Measurements from ENCODE around the gene OPN1MW3.
"Not testable (repeated sequence)": the region's sequence is repeated elsewhere in the genome, so short reads cannot be mapped to it uniquely, and the experiment has no call there.

Gene OPN1MW3

GRCh38 chrX:154298312-154298711, 40.9 kb downstream of the OPN1MW3 start:
- no peak for DNase-seq

GRCh38 chrX:154300816-154301215, 43.4 kb downstream of the OPN1MW3 start:
- DNase-seq: no peak

- not testable (repeated sequence) for DNase-seq
Measured at GRCh38 chrX:154302998-154303397, 45.6 kb downstream of the OPN1MW3 start.

DNA sequence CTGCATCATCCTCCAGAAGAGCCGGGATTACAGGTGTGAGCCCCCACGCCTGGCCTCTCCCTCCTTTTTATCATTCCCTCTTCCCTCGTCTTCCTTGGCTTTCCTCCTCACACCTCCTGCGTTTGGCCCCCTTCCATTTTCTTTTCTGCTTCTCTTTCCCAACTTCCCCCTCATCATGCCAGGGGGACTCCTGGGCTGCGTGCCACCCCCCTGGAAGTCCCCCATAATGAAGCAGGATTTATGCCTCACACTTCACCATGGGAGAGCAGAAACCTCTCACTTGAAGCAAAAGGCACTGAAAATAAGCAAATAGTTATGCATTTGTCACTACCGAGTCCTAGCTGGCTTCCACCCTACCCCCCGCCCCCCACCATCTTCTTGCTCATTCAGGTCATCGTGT, 46.1 kb downstream of the OPN1MW3 start:
- DNase-seq: no peak

DNA sequence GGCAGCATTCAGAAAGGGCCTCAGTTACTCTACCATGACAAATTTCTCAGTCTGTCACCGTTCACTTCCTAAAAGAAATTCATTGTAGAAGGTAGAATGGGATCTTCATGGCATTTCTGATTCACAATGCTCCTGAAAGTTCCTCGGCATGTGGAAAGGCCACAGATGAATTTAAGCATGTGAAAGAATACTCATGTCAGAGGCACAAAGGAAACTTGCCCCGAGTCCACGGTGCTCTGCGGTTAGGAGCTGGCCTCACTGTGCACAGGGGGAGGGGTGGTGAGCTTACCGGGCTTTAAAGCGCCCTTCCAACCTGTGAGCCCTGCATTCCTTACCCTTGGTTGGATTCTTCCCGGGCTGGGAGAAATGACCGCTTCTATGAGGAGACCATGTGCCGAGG, 47.5 kb downstream of the OPN1MW3 start:
- no peak for DNase-seq

- DNase-seq: no peak
Measured at GRCh38 chrX:154305541-154306205, 48.3 kb downstream of the OPN1MW3 start.

DNA sequence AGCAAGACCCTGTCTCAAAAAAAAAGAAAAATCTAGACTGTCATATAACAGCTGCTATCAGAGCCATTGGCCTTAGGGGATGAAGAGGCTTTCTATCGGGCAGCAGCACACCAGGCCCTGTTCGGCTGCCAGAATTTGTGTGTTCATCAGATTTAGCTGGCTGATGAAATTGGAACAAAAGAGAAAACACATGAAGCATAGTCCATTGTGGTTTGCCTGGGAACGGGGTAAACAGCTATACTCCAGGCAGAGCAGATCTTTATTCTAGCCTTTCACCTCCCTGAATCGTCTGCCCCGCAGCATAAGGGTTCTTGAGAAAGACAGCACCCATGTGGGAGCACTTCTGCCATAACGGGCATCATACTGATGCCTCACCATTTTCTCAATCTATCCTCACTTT, 49.8 kb downstream of the OPN1MW3 start:
- DNase-seq: no peak

DNA sequence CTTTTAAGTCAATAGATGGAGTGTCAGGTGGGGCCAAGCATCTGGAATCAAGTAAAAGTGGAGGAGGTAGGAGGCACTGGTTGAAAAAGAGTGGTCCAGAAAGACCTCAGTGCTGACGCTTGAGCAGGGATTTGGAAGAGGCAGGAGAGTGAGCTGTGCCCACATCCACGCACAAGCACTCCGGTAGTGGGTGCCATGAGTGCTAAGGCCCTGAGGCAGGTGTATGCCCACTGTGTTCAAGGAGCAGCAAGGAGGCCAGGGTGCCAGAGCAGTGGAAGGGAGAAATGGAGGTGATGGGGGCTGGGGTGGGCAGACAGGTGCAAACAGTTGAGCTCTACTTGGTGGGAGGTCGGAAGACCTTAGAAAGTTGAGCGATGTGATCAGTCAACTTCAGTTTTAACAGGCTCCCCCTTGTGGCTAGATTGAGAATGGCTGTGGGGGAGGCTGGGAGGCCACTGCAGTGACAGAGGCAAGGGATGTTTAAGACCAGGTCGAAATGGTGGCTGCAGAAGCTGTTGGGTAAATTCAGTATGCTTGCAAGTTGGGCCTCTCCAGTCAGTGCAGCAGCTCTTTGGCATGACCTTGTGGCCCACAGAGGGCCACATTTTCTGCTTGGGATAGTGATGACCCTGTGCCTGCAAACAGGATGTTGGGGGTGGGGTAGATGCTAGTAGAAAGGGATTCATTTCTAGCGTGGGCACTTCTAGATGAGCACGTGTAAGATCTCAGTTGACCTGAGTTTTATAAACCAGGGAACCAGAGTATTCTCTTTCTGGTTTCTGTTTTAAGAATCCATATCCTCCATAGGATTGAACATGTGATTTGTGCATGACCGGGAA, 50.9 kb downstream of the OPN1MW3 start:
- peak; percentile 87 to 88 for DNase-seq

GRCh38 chrX:154309041-154309775, 51.8 kb downstream of the OPN1MW3 start:
- DNase-seq: no peak

- no peak for DNase-seq
Measured at GRCh38 chrX:154310616-154311536, 53.5 kb downstream of the OPN1MW3 start.

DNA sequence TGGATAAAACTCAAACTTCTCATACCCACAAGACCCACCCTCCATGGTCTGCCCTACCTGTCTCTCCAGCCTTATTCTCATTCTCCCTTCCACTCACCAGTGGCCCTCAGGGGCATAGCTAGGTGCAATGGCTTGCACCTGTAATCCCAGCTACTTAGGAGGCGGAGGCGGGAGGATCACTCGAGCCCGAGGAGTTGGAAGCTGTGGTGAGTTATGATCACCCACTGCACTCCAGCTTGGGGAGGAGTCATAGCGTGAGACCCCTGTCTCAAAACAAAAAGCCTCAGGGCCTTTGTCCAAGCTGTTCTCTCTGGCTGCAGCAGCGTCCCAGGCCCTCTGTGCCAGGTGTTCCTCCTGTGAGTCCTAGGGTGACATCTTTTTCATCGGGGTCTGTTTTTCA, 54.7 kb downstream of the OPN1MW3 start:
- DNase-seq: no peak

DNA sequence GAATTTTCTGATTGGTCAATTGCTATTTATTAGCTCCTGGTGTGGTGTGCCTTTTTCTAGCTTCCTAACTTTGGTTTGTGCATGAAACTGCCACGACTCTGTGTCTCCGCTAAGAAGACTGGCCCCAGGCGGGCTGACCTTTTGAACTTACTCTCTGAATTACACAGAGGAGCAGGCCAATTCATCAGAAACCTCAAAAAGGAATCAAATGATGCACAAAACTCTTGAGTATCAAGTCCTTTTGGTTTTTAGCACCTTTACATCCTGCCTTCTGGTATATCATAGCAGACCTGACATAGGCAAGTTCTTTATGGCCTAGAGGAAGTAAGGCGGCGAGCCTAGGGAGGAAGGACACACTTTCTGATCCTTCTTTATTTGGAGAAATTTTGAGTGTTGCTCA, 55.8 kb downstream of the OPN1MW3 start:
- peak; percentile 33 to 44 for DNase-seq

- DNase-seq: no peak
Measured at GRCh38 chrX:154315416-154315815, 58.0 kb downstream of the OPN1MW3 start.

DNA sequence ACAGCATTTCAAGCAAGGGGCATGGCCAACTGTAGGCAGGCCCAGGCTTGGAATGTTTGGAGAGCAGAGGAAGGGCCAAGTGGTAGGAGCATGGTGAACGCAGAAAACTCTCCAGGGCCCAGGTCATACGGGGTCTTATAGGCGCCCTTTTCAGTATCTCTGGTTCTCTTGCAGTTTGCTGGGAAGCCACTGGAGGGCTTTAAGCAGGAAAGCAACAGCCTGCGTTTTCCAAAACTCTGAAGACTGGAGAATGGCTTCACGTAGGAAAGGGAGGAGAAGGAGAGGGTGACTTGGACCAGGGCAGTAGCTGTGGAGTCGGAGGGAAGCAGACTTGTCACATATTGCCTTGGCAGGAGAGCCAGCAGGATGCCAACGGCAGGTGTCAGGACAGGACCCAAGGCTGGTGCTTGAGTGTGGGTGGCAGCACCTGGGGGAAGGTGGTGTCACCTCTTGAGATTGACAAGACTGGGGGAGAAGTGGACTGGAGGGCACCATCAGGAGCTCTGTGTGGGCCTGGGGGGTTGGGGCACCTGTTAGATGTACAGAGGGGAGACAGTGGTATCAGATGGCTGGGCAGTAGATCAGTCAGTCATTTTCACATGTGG, 60.1 kb downstream of the OPN1MW3 start:
- no peak for DNase-seq

DNA sequence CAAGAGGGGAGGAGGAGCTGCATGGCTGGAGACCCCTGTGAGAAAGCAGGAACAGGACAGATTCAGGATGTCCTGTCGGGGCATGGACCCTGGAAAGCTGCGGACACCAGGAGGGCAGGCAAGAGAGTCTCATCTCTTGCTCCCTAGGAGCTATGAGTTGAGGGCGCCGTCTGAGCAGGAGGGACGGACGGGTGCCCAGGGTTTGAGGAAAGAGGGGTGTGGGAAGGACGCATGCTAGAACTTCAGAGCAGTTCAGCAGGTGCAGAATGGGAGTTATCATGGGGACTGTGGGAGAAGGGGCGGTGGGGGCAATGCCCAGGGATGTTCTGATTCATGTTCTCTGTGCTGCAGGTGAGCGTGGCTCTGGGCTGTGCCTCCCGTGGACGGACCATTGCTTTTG, 63.0 kb downstream of the OPN1MW3 start:
- DNase-seq: no peak
